Aortic smooth muscle cell (primary cell): ENCODE data around the gene PDE6B. TPM values are rescaled to one million over a fixed set of nuclear protein-coding genes. Genes with fewer than 3 reads are reported as not detected.

Experiments used
- total RNA-seq: library from RNA; depleted of rRNA; stranded (reverse); fragments of >200 nt; gene quantifications from 2 replicates; pipeline ENCODE4 v1.2.3, GENCODE V29; 2014

PDE6B gene
- total RNA-seq: 0.37 TPM in 1 of 2 replicates, not detected in the other

GRCh38 chr4:624705-625590, at the start of gene PDE6B:
Gene PDE6B (plus strand): TSS chr4:625573. CDS start chr4:625627, 54 bp downstream.

GRCh38 chr4:576245-576821, 49.0 kb upstream of the PDE6B start, which contains the start of gene TMEM271:
Gene TMEM271 (minus strand): TSS chr4:576295. CDS start chr4:576062, 233 bp downstream.

GRCh38 chr4:674172-675035, 49.0 kb downstream of the PDE6B start, which contains the start of the genes ATP5ME and MYL5:
Gene ATP5ME (minus strand): TSS chr4:674276. CDS start chr4:674247, 29 bp downstream.
Gene MYL5 (plus strand): TSS chr4:674542. CDS start chr4:678027, 3,485 bp downstream.

GRCh38 chr4:688854-689681, 63.7 kb downstream of the PDE6B start, which contains the start of gene SLC49A3:
Gene SLC49A3 (minus strand): TSS chr4:689151. CDS start chr4:689127, 24 bp downstream.

GRCh38 chr4:705278-706082, 80.1 kb downstream of the PDE6B start, which contains the start of gene PCGF3:
Gene PCGF3 (plus strand): TSS chr4:705832. CDS start chr4:733681, 27,849 bp downstream.

Other genes starting within 250 kb of the PDE6B start
- 15.2 and 16.5 TPM in 2 replicates for gene ZNF721, start 126.4 kb upstream of the PDE6B start, total RNA-seq
- gene PIGG, start 126.4 kb upstream of the PDE6B start, total RNA-seq: 48.4 and 49.4 TPM in 2 replicates
- gene TMEM271, start 49.3 kb upstream of the PDE6B start, total RNA-seq: not detected in 2 replicates
- gene ATP5ME, start 48.7 kb downstream of the PDE6B start, total RNA-seq: 351 and 373 TPM in 2 replicates
- 18.9 and 27.5 TPM in 2 replicates for gene MYL5, start 49.0 kb downstream of the PDE6B start, total RNA-seq
- gene SLC49A3, start 63.6 kb downstream of the PDE6B start, total RNA-seq: 2.2 and 8.6 TPM in 2 replicates
- 26.2 and 27.9 TPM in 2 replicates for gene PCGF3, start 80.3 kb downstream of the PDE6B start, total RNA-seq
- gene CPLX1, start 200.6 kb downstream of the PDE6B start, total RNA-seq: not detected in 2 replicates